Suppressor macrophage treated with lipopolysaccharide for 1 hour (primary cell): ENCODE data around the gene MXRA8.

ENCODE experiments used
- DNase-seq, 3 donors: peaks; one replicate each; pipeline ENCODE4 v3.0.0-alpha.2; 2020 to 2022

The MXRA8 gene

GRCh38 chr1:1306070-1306660, 52.2 kb downstream of the MXRA8 start:
- DNase-seq, result peak in 1 of 3 donors; percentile 18

DNA sequence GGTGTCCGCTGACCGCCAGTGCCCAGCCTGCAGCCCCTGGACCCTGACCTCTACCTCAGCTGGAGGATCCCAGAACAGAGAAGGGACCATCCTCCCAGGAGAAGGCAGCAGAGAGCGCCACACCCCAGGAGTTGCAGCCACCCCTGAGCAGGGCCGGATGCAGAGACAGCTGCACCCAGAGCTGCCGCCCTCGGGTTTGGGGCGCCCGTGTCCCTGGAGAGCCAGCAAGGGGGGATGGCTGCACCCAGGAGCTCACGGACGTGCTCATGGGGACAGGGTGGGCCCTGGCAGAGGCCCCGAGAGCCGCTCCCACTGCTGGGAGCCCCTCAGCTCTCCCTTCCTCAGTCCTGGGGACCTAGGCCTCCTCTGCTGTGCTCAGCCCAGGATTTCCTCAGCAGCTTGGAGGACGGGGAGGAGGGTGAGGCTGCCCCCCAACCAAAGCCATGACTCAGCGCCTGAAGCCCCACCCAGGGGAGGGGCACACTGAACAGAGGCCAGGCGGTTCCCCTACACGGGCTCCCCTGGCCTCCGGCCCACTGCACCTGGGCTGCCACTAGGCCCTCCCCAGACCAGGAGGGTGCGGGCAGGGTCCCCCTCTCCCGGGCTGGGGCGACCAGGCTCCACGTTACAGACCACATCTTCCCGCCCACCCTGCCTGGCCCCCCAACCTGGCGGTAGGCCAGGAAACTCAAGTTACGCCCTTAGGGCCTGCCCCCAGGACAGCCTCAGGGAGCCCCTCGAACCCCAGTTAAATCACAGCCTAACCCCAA, 52.9 kb downstream of the MXRA8 start:
- DNase-seq, result peak; percentile 66 to 76 (median 72)

DNA sequence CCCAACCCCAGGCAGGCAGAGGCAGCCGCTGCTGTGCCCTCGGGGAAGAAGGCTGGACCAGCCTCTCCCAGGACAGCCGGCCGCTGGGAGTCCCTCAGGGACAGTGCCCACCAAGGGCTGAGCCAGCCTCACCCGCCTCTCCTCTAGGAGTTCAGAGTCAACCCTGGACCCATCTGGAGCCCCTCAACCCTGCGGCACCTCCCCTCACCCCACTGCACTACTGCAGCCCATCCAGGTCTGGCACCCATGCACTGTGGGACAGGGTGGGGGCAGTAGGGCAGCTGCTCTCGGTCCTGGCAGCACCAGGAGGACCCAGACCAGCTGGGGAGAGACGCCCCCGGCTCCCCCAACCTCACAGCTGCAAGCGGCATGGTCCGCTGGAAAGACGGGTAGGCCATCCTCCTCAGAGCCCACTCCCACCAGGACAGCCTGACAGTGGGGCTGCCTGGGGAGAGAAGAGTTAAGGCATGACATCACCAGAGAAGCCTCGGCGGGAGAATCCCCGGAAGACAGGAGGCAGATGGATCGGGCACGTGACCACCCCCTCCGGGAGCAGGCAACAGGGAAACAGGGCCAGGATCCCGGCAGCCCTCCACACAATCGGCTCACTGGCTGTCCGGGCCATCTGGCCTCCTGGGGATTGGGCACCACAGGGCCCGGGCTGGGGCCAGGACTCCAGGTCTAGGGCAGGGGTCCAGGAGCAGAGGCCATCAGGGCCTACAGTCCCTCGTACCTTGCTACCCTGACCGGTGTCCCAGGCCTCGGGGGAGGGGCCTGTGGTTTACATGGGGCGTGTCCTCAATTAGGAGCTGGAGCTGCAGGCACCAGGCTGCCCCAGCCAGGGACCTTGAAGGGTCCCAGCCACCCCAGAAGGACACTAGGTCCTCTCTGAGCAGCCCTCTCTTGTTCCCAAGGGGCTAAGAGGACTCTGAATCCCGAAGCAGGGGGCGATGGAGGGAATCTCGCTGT, 53.7 kb downstream of the MXRA8 start:
- DNase-seq, result peak; percentile 58 to 80 (median 66)

DNA sequence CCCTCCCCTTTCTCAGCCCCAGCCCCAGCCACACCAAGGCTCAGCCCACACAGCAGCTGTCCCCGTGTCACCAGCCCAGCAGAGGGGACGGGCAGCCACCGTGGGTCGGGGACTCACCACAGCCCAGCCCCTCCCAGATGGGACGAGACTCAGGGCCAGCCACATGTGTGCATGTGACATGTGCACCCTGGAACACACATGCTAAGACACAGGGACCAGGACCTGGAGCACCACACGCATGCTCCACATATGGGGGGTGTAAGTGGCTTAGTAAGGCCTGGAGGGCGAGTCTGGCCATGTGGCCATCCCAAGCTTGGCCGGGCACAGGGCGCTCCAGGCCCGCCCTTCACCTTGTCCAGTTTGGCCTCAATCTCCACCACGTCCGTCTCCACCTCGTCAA, 54.6 kb downstream of the MXRA8 start:
- DNase-seq, result no peak

DNA sequence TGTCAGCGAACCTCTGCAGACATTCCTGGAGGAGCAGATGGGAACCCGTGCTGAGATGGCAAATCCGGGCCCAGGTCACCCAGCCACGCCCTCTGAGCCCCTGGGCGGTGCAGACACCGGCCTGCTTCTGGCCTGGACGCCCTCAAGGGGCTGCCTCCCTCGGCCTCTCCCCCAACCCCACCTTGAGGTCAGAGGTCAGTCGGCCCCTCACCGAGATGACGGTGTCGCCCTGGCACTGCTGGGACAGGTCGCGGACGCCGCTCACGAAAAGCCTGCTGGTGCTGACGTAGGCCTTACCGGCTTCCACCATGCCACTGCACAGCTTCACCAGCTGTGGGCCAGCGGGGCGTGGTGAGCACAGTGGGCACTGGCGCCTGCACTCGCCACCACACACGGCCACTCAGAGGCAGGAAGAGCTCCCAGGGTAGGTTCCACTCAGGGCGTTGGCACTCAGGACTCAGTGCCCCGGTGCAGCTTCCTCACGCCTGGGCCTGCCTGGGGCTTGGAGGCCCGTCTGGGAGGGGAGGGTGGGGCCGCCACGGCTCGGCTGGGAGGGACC, 55.3 kb downstream of the MXRA8 start:
- DNase-seq, result no peak
